Measurements from ENCODE around the gene PLBD2. TPM values are rescaled to one million over a fixed set of nuclear protein-coding genes. Genes with fewer than 3 reads are reported as not detected.

Gene PLBD2
- total RNA-seq, 1 experiment from 2014 or later = 31.4 TPM

DNA sequence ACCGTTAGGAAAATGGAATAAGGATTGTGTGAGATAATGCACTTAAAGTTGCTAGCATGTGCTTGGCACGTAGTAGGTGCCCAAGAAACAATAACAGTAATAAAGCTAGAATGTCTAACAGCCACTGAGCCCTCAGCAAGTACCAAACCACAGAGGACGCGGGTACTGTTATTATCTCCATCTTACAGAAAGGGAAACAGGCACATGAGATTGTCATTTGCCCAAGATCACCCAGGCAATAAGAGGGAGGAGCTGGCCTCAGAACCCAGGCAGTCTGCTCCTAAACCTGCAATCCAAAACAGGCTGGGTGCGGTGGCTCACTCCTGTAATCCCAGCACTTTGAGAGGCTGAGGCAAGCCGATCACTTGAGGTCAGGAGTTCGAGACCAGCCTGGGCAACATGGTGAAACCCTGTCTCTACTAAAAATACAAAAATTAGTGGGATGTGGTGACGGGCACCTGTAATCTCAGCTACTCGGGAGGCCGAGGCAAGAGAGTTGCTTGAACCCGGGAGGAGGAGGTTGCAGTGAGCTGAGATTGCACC, 50.4 kb downstream of the PLBD2 start:
- no peak overlapping the region for H2AK5ac ChIP-seq (ENCODE audit: insufficient read length, low read length)
- H3K4me2 ChIP-seq (ENCODE audit: insufficient read depth, insufficient read length, low read length) = no peak overlapping the region
- H3K79me1 ChIP-seq (ENCODE audit: insufficient read depth, low read depth, low read length, poor library complexity, severe bottlenecking) = no peaks in the 10 kb centered on the region
- DNase-seq = no peak
- no peak overlapping the region for H3T11ph ChIP-seq (ENCODE audit: low read length)
- no peak overlapping the region for H3K4ac ChIP-seq (ENCODE audit: low read depth, low read length)
- H3K23me2 ChIP-seq (ENCODE audit: insufficient read length, low read depth, low read length, poor library complexity, severe bottlenecking) = no peaks in the 10 kb centered on the region
- H3K9ac ChIP-seq (ENCODE audit: extremely low read depth, insufficient read length, low read length) = no peak overlapping the region
- no peaks in the 10 kb centered on the region for H4K20me1 ChIP-seq (ENCODE audit: control insufficient read depth, insufficient read depth, insufficient read length)
- no peak overlapping the region for H2BK120ac ChIP-seq (ENCODE audit: low read depth, low read length, poor library complexity, severe bottlenecking)
- no peaks in the 10 kb centered on the region for H3K4me1 ChIP-seq (ENCODE audit: insufficient read depth, low read length)
- Mint-ChIP-seq H3K27me3 (ENCODE audit: low read depth) (peaks cover 4% of the 10 kb centered on the region), H3K36me3 (ENCODE audit: insufficient read depth in 1 of 3, low read depth in 3 of 3) (no peaks in the 10 kb centered on the region), H3K4me3 (no peak overlapping the region), H3K27ac (no peak overlapping the region), H3K4me1 (peaks cover 20 to 28% of the 10 kb centered on the region in 2 experiments), H3K9me3 (no peaks in the 10 kb centered on the region; a peak in 2 of 5 replicates)
- H2BK5ac ChIP-seq (ENCODE audit: insufficient read length, low read length) = no peak overlapping the region
- no peak overlapping the region for H3K18ac ChIP-seq (ENCODE audit: insufficient read length, low read depth, low read length)
- H3K23ac ChIP-seq (ENCODE audit: insufficient read length, low read depth, low read length) = no peak overlapping the region
- H3K27me3 ChIP-seq (ENCODE audit: insufficient read depth, low read length) = no peaks in the 10 kb centered on the region
- H2AFZ ChIP-seq (ENCODE audit: low read length) = no peak overlapping the region
- H3K79me2 ChIP-seq (ENCODE audit: insufficient read depth, low read length) = no peaks in the 10 kb centered on the region
- H2BK15ac ChIP-seq (ENCODE audit: low read depth, low read length) = no peak overlapping the region
- H3K9me3 ChIP-seq (ENCODE audit: control insufficient read depth, low read depth, low read length) = no peaks in the 10 kb centered on the region
- no peak overlapping the region for H3K56ac ChIP-seq (ENCODE audit: insufficient read length, low read depth, low read length)
- no peak overlapping the region for H2BK12ac ChIP-seq (ENCODE audit: insufficient read length, low read depth, low read length)
- WGBS (ENCODE audit: extremely low coverage, insufficient read length, low lambda C conversion rate) = no CpG with 5 or more reads among the region's 11 CpGs
- no peak overlapping the region for H3K14ac ChIP-seq (ENCODE audit: insufficient read depth, low read length)
- no peak for TF ChIP-seq CTCF (conservative IDR thresholded peaks at IDR 0.05)
- H4K8ac ChIP-seq (replicated peaks; ENCODE audit: insufficient read length, low read depth, low read length) = no peak overlapping the region
- H3K27ac ChIP-seq (ENCODE audit: insufficient read length, low read depth, low read length) = no peak overlapping the region
- H4K91ac ChIP-seq (ENCODE audit: insufficient read length, low read depth, low read length) = no peak overlapping the region
- no peak overlapping the region for H4K5ac ChIP-seq (ENCODE audit: insufficient read length, low read depth, low read length)
- no peak overlapping the region for H2BK20ac ChIP-seq (ENCODE audit: low read depth, low read length, poor library complexity, severe bottlenecking)
